ENCODE data around the gene AGBL2.
A peak's percentile ranks its signal among the peaks of the same experiment; 100 is the strongest.
"Not testable (repeated sequence)": the region's sequence is repeated elsewhere in the genome, so short reads cannot be mapped to it uniquely, and the experiment has no call there.

The AGBL2 gene

GRCh38 chr11:47714554-47715081 lies 551 bp downstream of the AGBL2 start:
- peak overlapping the region; percentile 18 for H3K27ac ChIP-seq
- TF ChIP-seq CTCF (conservative IDR thresholded peaks at IDR 0.05), result no peak

DNA sequence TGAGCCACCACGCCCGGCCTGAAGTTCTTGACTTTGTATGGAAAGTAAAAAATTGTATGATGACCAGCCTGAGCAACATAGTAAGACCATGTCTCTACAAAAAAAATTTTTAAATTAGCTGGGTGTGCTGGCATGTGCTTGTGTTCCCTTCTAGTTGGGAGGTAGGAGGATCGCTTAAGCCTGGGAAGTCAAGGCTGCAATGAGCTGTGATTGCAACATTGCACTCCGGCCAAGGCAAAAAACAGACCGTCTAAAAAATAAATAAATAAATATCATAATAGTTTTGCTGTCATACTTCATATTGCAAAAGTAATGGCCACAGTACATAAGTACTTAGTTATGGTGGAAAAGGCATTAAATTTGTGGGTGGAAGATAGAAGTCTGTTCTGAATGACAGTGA lies 3.4 kb downstream of the AGBL2 start:
- H3K27ac ChIP-seq, result no peak overlapping the region
- no peak for TF ChIP-seq CTCF (conservative IDR thresholded peaks at IDR 0.05)

- no peak for TF ChIP-seq CTCF (conservative IDR thresholded peaks at IDR 0.05)
Measured at GRCh38 chr11:47711225-47711624, 3.9 kb downstream of the AGBL2 start.

GRCh38 chr11:47707275-47707786 lies 7.8 kb downstream of the AGBL2 start:
- H3K27ac ChIP-seq, result not testable (repeated sequence)

More at GRCh38 chr11:47711225-47711624, 3.9 kb downstream of the AGBL2 start:
- no peak overlapping the region for H3K27ac ChIP-seq

DNA sequence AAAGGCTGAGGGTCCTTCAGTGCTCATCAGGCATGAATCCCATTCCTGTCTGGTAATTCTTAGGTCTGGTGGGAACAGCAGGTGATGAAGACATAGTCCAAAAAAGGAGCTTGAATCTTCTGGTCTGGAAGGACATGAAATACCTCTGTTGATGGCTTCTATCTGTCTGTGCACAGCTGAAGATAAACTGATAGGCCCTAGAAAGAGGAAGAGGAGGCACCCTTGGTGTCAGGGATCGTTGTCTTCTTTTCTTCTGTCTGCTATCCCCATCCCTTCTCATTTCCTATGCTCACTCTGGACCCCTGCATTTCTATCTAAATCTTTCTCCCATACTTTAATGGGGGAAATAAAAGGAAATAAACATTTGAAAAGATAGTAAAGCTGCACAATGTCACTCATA lies 9.4 kb downstream of the AGBL2 start:
- no peak overlapping the region for H3K27ac ChIP-seq
- TF ChIP-seq CTCF (conservative IDR thresholded peaks at IDR 0.05), result no peak

DNA sequence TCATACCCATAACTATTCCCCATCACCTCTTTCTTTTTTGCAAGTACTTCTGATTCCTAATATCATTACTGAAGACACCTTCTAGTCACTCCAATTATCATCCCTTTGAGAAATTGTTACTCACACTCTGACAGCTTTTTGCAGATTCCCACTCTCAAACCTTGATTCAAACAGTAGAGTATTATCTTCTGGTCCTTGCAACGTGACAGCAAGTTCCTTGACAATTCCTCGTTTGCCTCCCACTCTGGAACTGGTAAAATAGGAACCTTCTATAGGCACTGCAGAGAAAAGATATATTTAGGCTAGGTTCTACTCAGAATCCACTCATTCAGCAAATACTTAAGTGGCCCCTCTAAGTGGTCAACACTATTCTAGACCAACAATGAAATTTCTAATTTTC lies 23.2 kb downstream of the AGBL2 start:
- TF ChIP-seq CTCF (conservative IDR thresholded peaks at IDR 0.05), result no peak
- no peak overlapping the region for H3K27ac ChIP-seq

DNA sequence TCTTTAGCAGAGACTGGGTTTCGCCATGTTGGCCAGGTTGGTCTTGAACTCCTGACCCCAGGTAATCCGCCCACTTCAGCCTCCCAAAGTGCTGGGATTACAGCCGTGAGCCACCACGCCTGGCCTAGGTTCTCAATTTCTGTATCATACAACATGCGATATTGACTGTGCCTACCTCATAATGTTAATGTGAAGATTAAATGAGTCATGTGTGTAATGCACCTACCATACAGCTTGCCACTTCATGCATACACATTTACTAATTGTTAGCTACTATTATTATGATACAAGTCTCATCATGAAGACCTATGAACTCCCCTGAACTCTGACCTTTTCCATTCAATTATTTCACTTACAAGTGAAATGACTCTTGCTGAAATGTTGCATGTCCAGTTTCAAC lies 25.7 kb downstream of the AGBL2 start:
- H3K27ac ChIP-seq, result no peak overlapping the region
- TF ChIP-seq CTCF (conservative IDR thresholded peaks at IDR 0.05), result no peak

GRCh38 chr11:47688991-47689390 lies 26.2 kb downstream of the AGBL2 start:
- no peak overlapping the region for H3K27ac ChIP-seq
- no peak for TF ChIP-seq CTCF (conservative IDR thresholded peaks at IDR 0.05)

All from VCaP (cell line).